MM.1S (cell line): ENCODE results near the gene FAM24B.
A peak's percentile ranks its signal among the peaks of the same experiment; 100 is the strongest.

ENCODE experiments used
- DNase-seq: peaks from one replicate; pipeline ENCODE4 v3.0.0-alpha.2; 2015
- H2AFZ ChIP-seq: fragments of 300-600 bp; sonication (generic); 2 replicates; pipeline ENCODE4 v1.6.0; 2016; ENCODE audit warnings: antibody characterized with exemption, low read length
- H3F3A ChIP-seq: fragments of 300-600 bp; sonication (generic); 2 replicates; pipeline ENCODE4 v1.6.1; 2016; ENCODE audit warnings: mild to moderate bottlenecking, antibody characterized with exemption, low read length, moderate library complexity, mixed read lengths; ENCODE audit not compliant: insufficient read depth
- H3K27ac ChIP-seq: fragments of 300-600 bp; sonication (generic); 2 replicates; pipeline ENCODE4 v1.5.1; 2016; ENCODE audit warnings: mild to moderate bottlenecking, low read length
- H3K27me3 ChIP-seq: fragments of 300-600 bp; sonication (generic); replicated peaks from 2 replicates; pipeline ENCODE4 v1.6.0; 2016; ENCODE audit warnings: low read length; ENCODE audit not compliant: insufficient read depth
- H3K36me3 ChIP-seq: fragments of 300-600 bp; sonication (generic); replicated peaks from 2 replicates; pipeline ENCODE4 v1.6.1; 2016; ENCODE audit warnings: mild to moderate bottlenecking, low read length, mixed read lengths; ENCODE audit not compliant: insufficient read depth
- H3K4me1 ChIP-seq: fragments of 300-600 bp; sonication (generic); 2 replicates; pipeline ENCODE4 v1.6.1; 2016; ENCODE audit warnings: low read length, mixed read lengths
- H3K4me2 ChIP-seq: fragments of 300-600 bp; sonication (generic); 2 replicates; pipeline ENCODE4 v1.6.0; 2016; ENCODE audit warnings: low read depth, low read length
- H3K4me3 ChIP-seq: fragments of 300-600 bp; sonication (generic); 2 replicates; pipeline ENCODE4 v1.5.1; 2016; ENCODE audit warnings: low read length, mixed read lengths
- H3K79me2 ChIP-seq: fragments of 300-600 bp; sonication (generic); 2 replicates; pipeline ENCODE4 v1.6.1; 2016; ENCODE audit warnings: mixed run types, low read length, mixed read lengths
- H3K9ac ChIP-seq: fragments of 300-600 bp; sonication (generic); 2 replicates; pipeline ENCODE4 v1.6.1; 2016; ENCODE audit warnings: low read length, mixed read lengths
- H3K9me2 ChIP-seq: fragments of 300-600 bp; sonication (generic); replicated peaks from 2 replicates; pipeline ENCODE4 v1.6.1; 2016; ENCODE audit warnings: mild to moderate bottlenecking, low read length, mixed read lengths; ENCODE audit not compliant: insufficient read depth
- H3K9me3 ChIP-seq: fragments of 300-600 bp; sonication (generic); replicated peaks from 2 replicates; pipeline ENCODE4 v1.6.1; 2016; ENCODE audit warnings: mild to moderate bottlenecking, low read length, mixed read lengths; ENCODE audit not compliant: insufficient read depth
- H4K20me1 ChIP-seq: fragments of 300-600 bp; sonication (generic); 2 replicates; pipeline ENCODE4 v1.6.1; 2016; ENCODE audit warnings: mild to moderate bottlenecking, low read length, moderate library complexity, mixed read lengths; ENCODE audit not compliant: insufficient read depth
- EZH2 ChIP-seq: fragments of 300-600 bp; sonication (generic); optimal IDR thresholded peaks from 2 replicates; pipeline ENCODE3; 2017; ENCODE audit warnings: low read depth, mild to moderate bottlenecking, antibody characterized with exemption, low read length, mixed read lengths
- EZH2phosphoT487 ChIP-seq: fragments of 300-600 bp; sonication (generic); IDR thresholded peaks from 2 replicates; pipeline ENCODE4 v1.6.1; 2018; ENCODE audit warnings: antibody characterized with exemption, low read length
- TF ChIP-seq, protein P1 (sequence below): fragments of 300-600 bp; sonication (generic); IDR thresholded peaks from 2 replicates; pipeline ENCODE4 v1.5.1; 2016; ENCODE audit warnings: antibody characterized with exemption, low read length, mixed read lengths

The FAM24B gene

GRCh38 chr10:122882766-122883165 lies 3.4 kb upstream of the FAM24B start:
- Histone ChIP-seq H3K36me3 (no peaks in the 10 kb centered on the region), H3K27me3 (no peaks in the 10 kb centered on the region), H3K4me3 (no peak overlapping the region), H3K79me2 (peaks cover 15% of the 10 kb centered on the region), H3K4me1 (peaks cover 4% of the 10 kb centered on the region), H3K9me2 (no peaks in the 10 kb centered on the region), H3F3A (0 out of 2 replicates have a peak, but pooled peaks cover 2% of the 10 kb centered on the region), H3K9me3 (no peaks in the 10 kb centered on the region), H2AFZ (no peak overlapping the region), H3K27ac (no peak overlapping the region), H4K20me1 (no peaks in the 10 kb centered on the region), H3K9ac (no peak overlapping the region), H3K4me2 (no peak overlapping the region)
- no peak for TF ChIP-seq EZH2
- TF ChIP-seq, protein P1, sequence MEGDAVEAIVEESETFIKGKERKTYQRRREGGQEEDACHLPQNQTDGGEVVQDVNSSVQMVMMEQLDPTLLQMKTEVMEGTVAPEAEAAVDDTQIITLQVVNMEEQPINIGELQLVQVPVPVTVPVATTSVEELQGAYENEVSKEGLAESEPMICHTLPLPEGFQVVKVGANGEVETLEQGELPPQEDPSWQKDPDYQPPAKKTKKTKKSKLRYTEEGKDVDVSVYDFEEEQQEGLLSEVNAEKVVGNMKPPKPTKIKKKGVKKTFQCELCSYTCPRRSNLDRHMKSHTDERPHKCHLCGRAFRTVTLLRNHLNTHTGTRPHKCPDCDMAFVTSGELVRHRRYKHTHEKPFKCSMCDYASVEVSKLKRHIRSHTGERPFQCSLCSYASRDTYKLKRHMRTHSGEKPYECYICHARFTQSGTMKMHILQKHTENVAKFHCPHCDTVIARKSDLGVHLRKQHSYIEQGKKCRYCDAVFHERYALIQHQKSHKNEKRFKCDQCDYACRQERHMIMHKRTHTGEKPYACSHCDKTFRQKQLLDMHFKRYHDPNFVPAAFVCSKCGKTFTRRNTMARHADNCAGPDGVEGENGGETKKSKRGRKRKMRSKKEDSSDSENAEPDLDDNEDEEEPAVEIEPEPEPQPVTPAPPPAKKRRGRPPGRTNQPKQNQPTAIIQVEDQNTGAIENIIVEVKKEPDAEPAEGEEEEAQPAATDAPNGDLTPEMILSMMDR = no peak
- no peak for TF ChIP-seq EZH2phosphoT487
- no peak for DNase-seq

- no peak for DNase-seq
- Histone ChIP-seq H3K4me1 (peaks cover 4% of the 10 kb centered on the region), H3K9me2 (no peaks in the 10 kb centered on the region), H3K9me3 (no peaks in the 10 kb centered on the region), H3K4me3 (peak overlapping the region; percentile 70), H3K9ac (peak overlapping the region; percentile 63; the same call in 1 of the 2 replicates), H4K20me1 (no peaks in the 10 kb centered on the region), H3K36me3 (no peaks in the 10 kb centered on the region), H3K79me2 (peaks cover 53% of the 10 kb centered on the region), H3K4me2 (peak overlapping the region; percentile 89), H3F3A (0 out of 2 replicates have a peak, but pooled peaks cover 2% of the 10 kb centered on the region), H3K27me3 (no peaks in the 10 kb centered on the region), H2AFZ (peak overlapping the region; percentile 92), H3K27ac (no peak overlapping the region; the same call in 1 of the 2 replicates)
- no peak for TF ChIP-seq EZH2
- no peak for TF ChIP-seq EZH2phosphoT487
- TF ChIP-seq, protein P1 = no peak
Measured at GRCh38 chr10:122878799-122879338, 512 bp downstream of the FAM24B start.

DNA sequence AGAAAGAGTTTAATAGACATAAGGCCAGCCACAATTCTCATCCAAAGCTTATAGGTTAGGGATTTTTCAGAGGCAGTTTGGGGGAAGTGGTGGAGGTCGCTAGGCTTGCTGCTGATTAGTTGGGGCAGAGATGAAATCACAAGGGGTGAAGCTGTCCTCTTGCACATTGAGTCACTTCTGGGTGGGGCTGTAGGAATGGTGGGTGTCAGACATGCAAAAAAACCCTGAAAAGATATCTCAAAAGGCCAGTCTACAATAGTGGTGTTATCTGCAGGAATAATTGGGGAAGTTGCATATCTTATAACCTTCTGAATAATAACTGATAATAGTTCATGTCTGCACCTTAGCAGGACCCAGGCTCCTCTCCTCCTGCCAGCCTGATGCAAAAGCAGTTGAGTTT lies 2.1 kb downstream of the FAM24B start:
- no peaks in the 10 kb centered on the region for H3K9me2 ChIP-seq
- peaks cover 4% of the 10 kb centered on the region for H3K4me1 ChIP-seq
- no peak overlapping the region for H3K4me3 ChIP-seq
- no peaks in the 10 kb centered on the region for H4K20me1 ChIP-seq
- no peak overlapping the region for H2AFZ ChIP-seq
- TF ChIP-seq EZH2 (no peak), EZH2phosphoT487 (no peak)
- TF ChIP-seq, protein P1 = no peak
- H3K9me3 ChIP-seq = no peaks in the 10 kb centered on the region
- no peaks in the 10 kb centered on the region for H3K36me3 ChIP-seq
- peaks cover 62% of the 10 kb centered on the region for H3K79me2 ChIP-seq
- H3K27me3 ChIP-seq = no peaks in the 10 kb centered on the region
- DNase-seq = no peak
- no peak overlapping the region for H3K9ac ChIP-seq
- no peak overlapping the region for H3K27ac ChIP-seq
- 0 out of 2 replicates have a peak, but pooled peaks cover 2% of the 10 kb centered on the region for H3F3A ChIP-seq
- no peak overlapping the region for H3K4me2 ChIP-seq
